Fibroblast of peridontal ligament (primary cell): Measurements from ENCODE around the gene PBX3.
A peak's percentile ranks its signal among the peaks of the same experiment; 100 is the strongest.

Experiments
- DNase-seq: peaks from one replicate; pipeline ENCODE4 v3.0.0-alpha.2; 2010; ENCODE audit errors: extremely low read depth

Gene PBX3

DNA sequence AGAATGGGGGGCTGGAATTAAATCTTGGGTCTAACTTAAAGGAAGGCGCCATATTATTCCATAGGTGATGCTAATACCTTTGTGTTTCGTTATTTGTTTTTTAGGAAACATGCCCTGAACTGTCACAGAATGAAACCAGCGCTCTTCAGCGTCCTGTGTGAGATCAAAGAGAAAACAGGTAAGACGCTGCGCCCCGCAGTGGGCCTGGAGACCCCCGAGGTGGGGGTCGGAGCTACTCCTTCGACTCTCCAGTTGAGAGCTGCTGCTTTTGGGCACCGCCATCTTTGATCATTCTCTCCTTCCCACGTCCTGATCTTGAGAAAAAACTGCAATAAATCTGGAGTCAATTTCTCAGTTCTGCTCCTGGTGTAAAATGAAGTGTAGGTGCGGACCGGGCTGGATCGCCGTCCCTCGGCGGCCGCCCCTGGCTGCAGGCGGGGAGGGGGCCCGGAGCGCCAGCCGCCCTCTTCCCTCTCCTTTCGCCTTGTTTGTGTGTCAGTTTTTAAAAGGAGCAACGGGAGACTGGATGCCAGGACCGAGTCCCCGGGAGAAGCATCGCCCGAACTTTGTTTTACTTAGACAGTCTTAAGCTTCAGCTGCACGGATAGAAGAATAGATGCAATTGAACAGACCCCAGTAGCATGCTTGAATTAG, 1.4 kb downstream of the PBX3 start:
- peak; percentile 45 for DNase-seq

DNA sequence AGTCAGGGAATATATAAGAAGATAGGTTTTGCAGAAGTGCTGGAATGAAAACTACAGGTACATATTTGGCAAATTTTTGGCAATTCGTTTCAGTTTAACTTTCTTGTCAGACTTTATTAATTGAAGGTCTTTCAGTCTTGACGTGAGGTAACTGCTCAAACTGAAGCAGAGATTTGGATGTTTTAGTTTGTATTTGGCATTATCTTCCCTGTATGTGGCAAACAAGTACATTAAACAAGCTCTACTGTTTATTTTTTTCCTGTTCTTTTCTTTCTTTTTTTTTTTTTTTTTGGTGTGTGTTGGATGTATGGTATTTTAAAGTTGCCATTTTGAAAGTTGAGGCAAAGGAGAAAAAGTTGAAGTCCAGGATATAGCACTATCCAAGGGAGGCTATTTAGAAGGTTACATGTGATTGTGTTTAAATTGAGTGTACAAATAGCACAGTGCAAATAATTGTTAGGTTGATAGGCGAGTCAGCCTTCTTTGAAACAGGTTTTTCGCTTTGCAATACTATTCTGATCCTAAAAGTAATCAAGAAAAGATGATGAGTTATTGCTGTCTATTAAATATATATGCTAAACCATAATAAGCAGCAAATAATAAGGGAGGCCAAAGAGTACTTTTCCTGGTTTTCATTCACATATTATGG, 2.2 kb downstream of the PBX3 start:
- peak; percentile 23 for DNase-seq

DNA sequence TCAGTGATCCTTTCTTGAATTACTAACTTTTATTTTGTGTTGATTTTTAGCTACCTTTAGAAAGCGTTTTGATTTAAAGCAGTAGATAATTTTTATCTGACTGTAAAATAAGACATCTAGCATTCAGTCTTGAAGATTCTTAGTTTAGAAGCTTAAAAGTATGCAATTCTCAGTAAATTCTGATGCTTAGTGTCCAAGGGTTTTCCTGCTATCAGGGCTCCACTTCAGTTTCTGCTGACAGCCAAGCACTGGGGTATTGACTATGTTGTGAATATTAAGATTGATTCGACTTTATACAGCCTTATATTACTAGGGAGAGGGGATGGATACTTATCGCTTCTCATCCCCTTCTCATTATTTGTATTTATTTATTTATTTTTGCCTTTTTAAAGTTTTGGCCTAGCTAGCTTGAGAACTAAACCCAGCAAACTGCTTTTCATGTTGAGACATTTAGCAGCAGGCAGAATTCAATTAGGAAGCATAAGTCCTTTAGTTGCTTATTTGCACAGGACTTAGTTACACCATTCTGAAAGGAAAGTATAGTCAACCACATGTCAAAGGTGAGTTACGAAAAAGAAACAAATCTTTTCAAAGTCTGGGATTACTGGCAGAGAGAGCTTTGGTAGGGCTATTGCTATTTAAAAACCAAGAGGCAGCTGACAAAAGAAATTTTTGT, 2.9 kb downstream of the PBX3 start:
- peak; percentile 55 for DNase-seq

DNA sequence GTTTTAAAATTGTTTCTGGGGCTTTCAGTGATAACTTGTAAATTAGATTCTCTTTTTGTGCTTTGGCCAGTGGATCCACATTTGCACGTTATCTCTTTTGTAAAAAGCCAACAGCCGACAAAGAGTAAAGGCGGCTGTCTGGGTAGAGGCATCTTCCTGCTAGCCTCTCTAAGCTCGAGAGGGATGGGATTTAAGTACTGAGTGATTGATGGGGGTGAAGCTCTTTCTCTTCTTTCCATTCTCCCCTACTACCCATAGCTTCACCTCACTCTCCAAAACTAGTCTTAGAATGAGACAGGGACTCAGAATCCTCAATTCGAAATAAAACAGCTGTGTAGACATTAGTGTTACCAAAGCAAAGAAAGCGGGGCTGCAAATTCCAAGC, 3.4 kb downstream of the PBX3 start:
- DNase-seq = peak; percentile 44

DNA sequence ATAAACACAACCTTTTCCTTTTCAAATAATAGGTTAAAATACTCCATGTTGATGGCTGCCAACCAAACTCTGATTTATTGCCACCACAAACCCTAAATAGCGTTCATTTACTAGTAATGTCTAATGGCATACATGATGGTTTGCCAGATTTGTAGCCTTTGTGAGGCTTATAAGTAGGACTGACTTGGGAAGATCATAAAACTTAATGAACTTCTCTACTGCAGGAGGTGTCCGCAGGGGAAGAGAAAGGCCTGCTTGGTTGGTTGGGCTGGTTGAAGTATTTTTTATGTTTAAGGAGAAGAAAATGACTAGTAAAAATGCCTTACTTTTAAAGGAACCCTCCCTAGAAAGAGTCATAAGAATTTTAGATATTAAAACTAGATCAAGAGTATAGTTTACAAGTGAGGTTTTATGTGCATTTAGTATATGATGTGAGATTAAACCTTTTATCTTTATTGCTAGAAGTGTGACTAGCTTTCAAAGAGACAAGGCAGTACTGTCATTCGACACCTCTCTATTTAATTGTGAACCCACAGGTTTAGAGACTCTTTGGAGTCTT, 5.0 kb downstream of the PBX3 start:
- peak; percentile 22 for DNase-seq

DNA sequence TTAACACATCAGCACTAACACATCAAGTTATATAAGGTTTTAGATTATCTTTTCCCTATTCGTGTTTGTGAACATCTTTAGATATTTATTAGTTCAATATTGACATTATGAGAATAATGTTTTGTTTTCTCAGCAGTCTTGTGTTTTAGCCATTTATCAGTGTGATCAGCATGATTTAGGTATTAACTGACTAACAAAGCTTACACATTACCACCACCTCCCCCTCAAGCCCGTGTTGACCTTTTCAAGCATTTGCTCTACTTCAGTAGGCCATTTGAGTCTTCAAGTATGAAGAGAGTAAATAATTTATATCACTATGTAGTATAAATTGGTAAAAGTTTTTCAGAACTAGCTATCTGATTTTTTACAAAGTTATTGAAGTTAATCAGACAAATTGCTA, 6.9 kb downstream of the PBX3 start:
- DNase-seq = no peak

DNA sequence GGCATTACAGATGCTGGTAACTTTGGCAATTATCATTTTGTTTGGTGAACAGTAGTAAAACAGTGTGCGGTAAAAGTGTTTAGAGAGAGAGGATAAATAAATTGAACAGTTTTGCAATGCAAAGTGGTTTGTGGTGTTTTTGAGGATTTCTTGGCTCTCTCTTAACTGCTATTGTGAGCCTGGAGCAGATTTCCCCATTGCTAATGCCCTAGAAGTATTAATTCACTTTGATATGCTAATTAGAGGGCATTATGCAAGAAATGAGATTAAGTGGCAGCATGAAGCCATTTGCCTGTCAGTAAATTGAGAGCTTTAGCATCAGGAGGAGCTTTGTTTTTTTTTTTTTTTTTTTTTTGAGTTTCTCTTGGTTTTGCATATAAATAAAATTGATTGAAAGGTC, 8.2 kb downstream of the PBX3 start:
- DNase-seq = peak; percentile 63

DNA sequence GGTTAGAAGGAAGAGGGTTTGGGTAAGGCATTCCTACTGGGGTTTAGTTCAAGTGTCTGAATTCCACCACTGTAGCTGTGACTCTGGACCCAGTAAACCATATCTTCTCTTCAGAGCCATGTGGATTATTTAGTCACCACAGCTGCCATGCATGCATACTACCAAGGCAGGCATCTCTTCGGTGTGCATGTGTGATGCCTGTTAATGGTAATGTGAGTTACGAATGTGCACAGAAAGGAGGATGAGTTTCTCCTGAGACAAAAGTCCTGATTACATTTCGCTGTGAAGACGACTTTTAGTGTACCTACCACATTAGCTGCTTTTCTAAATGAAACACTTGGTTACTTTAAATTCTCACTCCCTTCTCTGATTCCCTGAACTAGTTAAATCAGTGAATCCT, 9.3 kb downstream of the PBX3 start:
- DNase-seq = no peak

DNA sequence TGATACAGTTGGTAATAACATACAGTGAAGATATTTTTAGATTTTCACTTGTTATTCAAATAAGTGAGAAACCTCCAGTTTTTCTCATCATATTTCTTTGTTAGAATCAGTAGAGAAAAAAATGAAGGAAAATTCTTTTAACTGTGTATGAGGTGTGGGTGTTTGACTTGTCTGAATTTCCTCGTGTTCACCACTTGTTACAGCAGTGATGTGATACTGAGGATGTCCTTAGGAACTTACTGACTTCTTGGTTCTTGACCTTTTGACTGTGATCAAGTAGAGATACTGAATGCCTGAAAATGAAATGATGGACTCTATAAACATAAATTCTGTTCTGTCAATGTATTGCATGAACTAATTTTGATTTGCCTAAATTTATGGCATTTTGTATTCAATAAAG, 10.7 kb downstream of the PBX3 start:
- no peak for DNase-seq

DNA sequence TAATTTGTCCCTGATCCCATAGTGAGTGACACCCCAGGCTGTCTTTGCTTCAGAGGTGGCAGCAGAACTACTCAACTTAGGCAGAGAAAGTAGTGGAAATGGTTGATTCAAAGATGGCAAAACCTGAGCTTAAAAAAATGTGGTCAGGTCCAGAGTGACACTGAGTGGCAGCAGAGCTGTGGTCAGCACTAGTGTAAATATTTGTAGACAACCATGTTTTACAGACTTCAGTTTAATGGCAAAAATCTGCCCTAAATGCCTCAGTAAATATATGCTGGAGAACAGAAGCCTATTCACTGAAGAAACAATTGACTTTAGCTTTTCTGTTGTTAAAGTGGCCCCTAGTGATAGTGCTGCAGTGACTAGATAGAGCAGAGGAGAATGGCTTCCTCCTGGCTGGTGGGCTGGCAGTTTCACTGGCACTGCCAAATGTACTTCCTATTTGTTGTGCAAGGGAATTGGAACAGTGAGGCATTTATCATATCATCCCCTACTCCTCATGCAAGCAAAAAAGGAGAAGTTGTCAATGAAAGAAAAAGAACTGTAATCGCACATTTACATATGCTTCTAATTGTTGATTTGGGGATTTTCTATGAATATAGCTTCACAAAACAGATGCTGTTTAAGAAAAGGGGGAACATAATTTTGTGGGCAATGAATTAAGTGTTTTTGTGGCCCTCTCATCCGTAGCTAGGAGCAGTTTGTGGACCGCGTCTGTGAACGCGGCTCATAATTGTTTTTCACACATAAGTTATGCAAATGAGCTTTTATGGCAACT, 12.0 kb downstream of the PBX3 start:
- DNase-seq = peak; percentile 40

DNA sequence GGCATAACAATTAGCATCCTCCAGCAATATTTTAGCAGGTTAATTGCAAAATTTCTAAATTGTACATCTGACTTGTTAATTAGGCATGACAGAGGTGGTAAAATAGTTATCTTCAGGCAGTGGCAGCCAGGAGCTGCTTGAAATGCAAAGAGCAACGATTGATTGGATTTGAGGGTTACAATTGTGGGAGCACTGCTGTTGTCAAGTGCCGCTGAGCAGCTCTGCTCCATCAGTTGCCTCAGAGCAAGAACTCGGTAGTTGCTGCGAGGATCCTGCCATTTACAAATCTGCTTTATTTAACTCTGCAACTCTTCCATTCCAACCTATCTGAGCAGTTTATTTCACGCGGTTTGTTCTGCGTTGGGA, 12.6 kb downstream of the PBX3 start:
- DNase-seq = peak; percentile 48

DNA sequence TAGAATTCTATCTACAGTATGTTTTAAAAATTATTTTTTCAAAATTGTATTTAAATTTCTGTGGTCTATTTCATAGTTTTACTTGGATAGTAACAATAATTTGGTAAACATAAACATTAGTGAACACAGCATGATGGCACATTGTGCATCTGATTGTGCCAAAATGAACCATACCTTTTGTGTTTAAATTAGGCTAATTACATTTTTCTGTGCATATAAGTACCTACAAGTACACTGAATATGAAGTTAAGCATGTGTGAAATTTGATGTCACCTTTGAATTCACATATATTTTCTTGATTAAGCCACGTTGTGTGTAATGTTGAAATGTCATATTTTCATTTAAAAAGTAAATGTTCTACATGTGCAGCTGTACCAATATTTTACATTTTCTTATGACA, 13.4 kb downstream of the PBX3 start:
- DNase-seq = no peak

DNA sequence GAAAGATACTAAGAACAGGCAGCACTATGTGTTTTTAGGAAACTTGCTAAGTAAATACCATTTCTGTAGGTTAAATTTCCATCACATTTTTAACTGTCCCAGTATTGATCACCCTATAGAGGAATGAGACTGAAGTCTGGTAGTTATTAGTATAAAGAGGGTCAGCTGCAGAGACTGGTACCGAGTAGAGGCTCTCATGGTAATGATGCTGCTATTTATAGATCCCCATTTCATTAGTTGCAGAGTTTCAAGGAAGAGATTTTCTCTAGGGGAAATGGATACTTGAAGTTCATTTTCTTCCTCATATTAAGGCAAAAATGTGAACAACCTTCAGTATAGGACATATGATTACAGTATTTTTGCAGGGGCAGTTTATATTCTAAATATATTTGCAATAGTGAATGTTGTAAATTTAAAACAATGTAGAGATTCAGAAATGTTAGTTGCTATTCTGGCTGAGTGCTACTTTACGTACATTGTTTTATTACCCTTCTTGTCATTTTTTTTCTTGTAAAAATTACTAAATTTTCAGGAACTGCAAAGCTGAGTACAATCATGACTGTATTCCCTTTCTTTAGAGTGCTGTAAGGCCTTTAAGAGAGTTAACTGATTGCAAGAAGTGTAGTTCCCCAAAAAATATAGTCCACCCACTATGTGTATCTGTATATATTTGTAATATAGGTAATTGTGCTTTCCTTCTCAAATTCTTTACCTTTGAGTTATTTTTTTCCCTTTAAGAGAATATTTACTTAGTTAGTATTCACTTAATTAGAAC, 14.7 kb downstream of the PBX3 start:
- no peak for DNase-seq

DNA sequence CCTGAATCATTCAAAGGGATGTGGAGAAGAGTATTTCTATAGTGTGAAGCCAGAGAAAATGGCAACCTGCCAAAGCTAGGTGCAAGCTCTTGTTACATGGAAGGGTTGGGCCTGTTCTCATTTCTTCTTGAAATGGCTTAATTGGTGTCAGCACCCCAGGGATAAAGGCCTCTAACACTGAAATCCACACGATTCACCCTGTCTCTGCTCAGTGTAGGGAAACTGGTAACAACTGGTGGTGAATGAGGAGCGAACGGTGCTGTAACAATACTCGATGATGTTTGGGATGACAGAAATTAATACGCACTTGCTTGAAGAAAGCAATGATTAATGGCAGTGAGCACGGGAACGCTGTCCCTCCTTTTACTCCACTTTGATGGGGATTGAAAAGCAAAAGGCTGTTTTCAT, 16.2 kb downstream of the PBX3 start:
- peak; percentile 45 for DNase-seq

DNA sequence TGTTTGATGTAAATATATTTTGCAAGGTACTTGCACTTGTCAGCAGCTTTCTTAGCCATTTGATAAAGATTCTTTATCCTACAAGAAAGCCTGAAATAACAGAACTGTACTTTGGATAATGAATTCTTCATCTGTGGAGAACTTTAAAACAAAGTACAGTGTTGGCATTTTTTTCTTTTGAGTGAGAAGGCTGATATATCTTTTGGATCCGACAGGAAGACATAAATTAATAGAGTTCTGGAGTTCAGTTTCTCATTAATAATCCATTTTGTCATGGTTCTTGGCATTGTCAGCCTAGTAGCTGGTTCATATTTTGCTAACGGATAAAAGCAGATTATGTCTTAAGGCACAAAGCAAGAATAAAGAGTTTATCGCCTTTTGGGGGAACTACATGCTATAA, 17.0 kb downstream of the PBX3 start:
- DNase-seq = no peak

DNA sequence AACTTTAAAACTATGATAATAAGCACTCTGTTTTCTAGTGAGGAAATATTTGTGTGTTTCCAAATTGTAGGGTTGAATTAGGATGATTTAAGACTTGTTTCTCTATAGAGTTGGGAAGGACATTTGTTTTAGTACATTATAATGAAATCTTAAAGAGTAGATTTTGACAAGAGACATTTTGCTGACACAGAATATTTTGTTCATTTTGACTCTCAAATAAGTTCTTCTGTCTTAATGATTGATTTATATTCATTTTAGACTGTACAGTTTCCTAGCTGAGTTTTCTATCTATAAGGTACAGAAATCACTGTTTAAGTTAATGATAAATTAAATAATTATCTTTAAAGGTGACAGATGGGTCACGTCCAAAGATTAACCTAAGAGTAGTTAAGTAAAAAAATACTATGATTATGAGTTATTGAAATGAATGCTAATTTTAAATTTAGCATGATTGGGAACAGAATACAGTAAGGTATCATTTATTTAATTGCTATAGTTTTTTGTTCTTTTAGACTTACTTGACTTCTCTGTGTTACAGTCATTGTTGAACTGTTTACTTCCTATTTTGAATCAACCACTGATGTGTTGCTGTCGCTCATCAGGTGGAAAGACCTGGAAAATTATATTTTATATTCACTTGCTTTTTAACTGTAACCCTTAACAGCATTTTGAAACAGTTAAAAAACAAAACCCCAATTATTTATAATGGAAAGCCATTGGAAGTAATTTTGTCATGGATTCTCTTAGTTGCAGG, 19.5 kb downstream of the PBX3 start:
- DNase-seq = no peak

DNA sequence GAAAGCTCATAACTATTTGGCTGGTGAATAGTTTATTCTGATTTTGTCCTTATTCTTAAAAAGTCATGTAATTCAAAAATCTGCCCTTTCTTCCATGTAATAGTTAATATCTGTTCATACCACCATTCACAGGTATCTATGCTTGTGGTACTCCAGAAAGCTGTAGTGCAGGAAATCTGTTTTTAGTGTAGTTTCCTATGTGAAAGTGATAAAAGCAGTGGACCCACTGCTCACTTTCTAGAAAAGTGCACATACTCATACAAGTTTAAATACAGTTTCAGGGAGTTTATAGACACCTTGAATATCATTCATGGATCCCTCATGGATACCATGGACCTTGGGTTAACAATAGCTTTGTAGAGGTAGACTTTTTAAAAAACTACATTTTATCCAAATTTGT, 20.2 kb downstream of the PBX3 start:
- DNase-seq = no peak

DNA sequence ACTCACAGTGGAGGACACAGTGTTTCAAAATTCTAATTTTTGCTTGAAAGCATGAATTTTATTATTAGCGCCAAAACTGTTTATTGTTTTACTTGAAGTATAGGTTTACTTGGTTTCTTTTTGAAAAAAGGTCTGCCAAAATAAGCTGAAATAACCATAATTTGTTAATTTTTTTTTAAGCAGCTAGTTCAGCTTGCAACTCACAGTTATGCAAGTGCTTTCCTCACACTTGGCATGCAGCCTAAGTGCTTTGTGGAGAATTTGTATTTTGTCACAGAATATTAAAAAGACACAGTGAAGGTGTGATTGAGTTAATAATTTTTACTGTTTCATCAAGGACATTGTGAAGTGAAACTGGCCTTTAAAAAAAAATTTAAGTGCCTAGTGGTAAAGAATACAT, 21.6 kb downstream of the PBX3 start:
- DNase-seq = no peak

DNA sequence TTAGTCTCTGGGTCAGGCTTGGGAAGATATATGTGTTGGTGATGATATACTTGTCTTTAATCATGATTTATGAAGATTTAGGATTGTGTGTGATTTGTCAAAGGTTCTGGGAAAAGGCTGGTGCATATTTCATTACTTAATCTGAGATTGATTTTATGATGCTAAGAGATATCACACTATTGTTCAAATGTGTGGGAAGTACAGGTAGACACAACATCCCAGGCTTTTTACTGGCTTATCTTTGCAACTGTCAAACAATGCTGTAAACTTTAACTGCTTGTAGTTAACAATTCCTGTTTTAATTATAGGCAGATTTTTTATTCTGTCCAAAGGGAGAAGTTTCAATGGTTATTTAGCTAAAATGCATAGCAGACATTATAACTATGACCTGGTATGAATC, 23.9 kb downstream of the PBX3 start:
- no peak for DNase-seq

DNA sequence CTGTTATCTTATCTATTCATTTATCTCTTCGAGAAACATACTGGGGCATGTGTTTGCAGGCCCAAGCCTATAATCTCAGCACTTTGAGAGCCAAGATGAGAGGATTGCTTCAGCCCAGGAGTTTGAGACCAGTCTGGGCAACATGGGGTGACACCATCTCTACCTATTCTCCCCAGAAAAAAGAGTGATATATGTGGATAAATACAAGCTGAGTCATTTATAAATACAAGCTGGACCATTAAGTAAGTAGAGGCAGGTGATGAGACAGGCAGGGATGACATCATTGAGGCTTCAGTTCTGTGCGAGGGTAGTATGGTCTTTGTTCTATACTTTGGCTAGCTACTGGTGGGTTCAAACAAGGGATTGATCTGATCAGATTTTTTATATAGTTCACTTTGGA, 25.6 kb downstream of the PBX3 start:
- DNase-seq = no peak

DNA sequence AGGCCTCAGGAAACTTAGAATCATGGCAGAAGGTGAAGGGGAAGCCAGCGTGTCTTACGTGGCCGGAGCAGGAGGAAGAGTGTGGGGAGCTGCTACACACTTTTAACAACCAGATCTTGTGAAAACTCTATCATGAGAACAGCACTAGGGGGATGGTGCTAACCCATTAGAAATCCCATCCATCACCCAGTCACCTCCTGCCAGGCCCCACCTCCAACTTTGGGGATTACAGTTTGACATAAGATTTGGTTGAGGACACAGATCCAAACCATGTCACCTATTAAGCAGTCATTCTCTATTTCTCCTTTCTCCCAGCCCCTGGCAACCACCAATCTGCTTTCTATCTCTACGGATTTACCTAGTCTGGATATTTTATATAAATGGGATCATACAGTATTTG, 26.9 kb downstream of the PBX3 start:
- no peak for DNase-seq
